GM21423 (cell line): ENCODE measurements around the gene SMOC2.

Source experiments
- ATAC-seq: cut with Tn5 transposase; IDR thresholded peaks from one replicate; pipeline ENCODE4 v1.9.1; 2021; ENCODE audit warnings: mild to moderate bottlenecking, moderate library complexity; ENCODE audit not compliant: unreplicated experiment

The SMOC2 gene

DNA sequence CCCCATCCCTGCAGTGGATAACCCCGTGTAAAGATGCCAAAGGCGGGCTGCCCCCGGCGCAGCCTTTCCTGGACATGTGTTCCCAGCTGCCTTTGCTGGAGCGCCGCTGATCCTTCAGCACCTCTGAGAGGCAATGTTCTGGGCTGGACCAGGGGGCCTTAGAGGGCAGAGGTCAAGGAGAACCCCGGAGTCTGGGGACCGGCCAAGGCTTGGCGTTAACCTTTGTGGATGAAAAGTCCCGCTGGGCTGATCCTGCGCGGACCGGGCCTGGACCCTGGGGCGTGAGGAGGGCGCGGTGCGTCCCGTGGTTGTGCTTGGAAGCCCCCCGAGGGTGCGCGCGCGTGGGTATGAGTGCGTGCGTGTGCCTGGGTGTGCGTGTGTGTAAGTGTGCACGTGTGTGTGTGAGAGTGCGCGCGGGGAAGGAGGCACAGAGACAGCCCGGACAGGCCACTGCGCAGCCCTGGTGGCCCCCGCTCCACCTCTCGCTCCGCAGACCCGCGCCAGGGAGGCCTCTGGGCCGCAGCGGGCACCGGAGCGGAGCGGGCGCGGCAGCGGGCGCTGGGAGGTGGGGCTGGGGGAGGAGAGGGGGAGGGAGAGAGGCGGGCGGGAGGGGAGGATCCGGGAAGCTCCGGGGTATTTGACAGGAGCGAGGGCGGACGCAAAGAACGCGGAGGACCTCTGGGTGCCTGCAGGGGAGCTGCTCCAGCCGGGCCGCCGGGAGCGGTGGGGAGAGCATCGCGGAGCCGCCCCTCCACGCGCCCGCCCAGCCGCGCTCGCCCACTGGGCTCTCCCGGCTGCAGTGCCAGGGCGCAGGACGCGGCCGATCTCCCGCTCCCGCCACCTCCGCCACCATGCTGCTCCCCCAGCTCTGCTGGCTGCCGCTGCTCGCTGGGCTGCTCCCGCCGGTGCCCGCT, at the start of gene SMOC2:
Gene SMOC2, plus strand, starts transcription at position 665 of the 914 bp plus-strand sequence. Its CDS starts 187 bp downstream, at position 852.
- ATAC-seq: no peak

DNA sequence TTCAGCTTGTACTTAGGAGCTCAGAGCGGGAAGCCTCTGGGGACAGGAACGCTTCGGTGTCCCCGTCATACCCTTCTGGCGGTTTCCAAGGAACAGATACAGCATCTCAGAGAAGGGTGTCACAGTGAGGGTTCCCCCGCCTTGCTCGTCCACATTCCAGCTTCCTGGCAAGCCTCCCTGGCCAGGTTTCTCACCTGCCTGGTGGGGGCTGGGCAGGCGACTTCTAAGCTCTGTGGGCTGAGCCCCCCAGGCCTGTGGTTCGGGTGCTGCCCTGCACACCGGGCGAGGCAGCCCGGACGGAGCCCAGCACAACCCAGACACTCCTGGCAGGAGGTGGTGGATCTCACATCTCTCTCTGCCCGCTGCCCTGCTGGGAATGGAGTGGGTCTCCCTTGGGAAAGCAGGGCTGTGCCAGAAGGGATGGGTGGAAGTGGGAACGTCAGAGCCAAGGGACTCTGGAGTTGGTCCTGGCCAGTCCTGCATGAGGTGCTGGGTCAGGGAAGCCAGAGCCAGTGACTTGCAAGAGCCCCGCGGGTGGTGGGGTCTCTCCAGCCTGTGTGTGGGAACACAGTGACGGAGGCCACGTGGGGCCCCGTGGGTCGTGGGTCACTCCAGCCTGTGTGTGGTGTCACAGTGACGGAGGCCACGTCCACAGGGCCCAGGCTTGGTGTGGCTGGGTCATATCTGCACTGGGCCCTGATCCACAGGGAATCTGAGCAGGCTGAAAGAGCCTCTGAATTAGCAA, 47.7 kb upstream of the SMOC2 start:
- ATAC-seq: no peak

DNA sequence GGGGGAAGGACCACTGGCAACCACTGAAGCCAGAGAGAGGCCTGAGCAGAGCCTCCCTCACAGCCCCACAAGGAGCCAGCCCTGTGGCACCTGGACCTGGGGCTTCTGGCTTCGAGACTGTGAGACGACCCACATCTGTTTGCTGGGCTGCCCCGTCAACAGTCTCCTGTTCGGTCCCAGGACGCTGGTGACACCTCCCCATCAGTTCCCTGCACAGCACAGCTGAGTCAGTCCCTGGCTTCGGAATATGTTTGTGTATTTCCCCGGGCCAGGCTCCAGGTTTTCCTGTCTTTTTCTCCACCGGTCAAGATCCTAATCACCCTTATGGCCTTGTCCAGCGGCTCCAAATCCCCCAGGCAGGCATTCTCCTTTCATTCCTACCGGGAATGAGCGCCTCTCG, 46.4 kb upstream of the SMOC2 start:
- no peak for ATAC-seq

GRCh38 chr6:168395983-168396382, 45.0 kb upstream of the SMOC2 start:
- no peak for ATAC-seq

DNA sequence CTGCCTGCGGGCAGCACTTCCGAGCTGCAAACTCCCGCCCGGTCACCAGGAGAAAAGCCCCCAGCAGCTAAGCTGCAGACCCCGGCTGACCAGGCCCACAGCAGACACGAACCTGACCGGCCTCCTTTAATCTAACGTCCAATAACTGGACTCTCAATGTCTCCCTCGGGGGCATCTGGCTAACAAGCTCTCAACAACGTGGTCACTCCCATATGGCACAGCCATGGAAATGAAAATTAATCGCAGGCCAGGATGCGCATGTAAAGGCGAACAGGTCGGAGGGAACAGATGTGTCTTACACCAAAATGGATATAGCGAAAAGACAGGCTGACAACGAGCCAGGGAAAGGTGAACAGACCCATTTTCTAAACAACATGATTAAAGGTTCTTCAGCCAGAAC, 44.4 kb upstream of the SMOC2 start:
- no peak for ATAC-seq

GRCh38 chr6:168397012-168397411, 44.0 kb upstream of the SMOC2 start:
- ATAC-seq: no peak

DNA sequence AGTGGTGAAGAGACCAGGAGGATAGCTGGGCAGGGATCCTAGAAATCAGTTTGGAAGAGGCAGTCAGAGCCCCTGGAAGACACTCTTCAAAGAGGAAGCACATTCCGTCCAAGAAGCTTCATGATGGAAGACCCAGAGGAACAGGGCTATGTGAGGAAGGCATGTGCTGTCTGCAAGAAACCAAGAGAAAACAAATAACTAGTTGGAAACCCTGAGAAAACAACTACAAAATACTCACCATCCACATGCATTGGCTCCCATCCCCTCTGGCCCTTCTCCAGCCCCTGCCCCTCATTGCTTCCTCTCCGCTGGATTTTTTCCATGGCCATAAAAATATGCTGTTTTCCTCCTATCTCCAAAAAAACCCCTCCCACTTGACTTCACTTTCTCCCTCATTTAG, 40.9 kb upstream of the SMOC2 start:
- ATAC-seq: no peak

GRCh38 chr6:168403370-168404005, 37.5 kb upstream of the SMOC2 start:
- no peak for ATAC-seq

DNA sequence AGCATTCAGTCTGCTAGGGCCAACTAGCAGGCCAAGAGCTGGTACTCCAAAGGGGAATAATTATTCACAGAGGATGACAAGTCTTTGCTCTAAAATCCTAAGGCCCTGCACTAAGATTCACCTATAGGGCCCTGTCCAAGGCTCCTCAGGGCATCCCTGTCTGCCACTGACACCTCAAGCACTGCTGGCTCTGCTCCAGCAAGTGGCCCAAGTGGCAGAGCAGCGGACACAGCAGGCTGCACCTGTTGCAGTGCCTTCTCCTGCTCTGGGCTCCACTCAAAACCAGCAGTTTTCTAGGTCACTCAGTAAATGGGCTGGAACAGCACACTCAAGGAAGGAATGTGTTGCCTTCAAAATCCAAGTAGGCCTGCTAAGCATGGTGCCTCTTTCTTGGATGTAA, 36.4 kb upstream of the SMOC2 start:
- no peak for ATAC-seq

DNA sequence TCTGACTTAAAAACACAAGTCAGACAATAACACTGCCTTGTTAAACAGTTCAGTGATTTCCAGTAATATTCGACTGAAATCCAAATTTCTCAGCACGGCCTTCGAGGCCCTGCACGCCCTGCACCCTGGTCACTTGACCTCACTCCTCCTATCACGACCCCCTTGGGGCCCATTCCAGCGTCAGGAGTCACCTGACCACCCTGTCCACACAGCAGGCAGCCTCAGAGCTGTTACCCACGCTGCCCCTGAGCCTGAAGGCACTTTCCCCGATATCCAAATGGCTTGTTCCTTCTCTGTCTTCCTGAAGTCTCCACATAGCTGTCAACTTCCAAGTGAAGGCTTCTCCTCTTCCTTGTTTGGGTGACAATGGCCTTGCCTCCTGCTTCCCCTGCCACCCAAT, 33.1 kb upstream of the SMOC2 start:
- ATAC-seq: no peak

DNA sequence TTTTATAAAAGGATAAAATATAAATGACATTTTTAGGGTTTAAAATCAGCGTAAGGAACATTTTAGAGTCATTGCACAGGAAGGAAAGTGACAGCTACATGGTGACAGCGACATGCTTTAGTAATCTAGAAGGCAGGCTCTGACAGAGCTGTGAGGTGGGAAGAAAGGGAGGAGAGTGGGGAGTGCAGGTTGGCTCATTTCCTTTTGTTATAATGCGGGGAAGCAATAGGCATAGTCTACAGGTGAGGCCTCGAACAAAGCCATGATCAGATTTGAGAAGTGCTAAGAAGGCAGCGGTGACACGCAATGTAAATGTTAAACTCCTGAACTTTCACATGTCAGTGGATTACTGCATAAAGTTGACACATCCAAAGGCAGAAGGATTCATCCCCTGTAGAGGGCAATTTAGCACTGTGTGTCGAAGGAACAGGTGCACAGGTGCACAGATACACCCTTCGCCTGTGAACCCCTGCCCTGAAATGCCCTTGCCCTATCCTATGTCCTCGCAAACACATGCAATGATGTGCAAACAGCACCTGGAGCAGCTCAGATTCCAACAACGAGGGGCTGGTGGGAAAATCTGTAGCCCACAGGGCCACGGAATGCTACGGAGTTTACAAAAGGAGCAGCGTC, 32.4 kb upstream of the SMOC2 start:
- no peak for ATAC-seq

DNA sequence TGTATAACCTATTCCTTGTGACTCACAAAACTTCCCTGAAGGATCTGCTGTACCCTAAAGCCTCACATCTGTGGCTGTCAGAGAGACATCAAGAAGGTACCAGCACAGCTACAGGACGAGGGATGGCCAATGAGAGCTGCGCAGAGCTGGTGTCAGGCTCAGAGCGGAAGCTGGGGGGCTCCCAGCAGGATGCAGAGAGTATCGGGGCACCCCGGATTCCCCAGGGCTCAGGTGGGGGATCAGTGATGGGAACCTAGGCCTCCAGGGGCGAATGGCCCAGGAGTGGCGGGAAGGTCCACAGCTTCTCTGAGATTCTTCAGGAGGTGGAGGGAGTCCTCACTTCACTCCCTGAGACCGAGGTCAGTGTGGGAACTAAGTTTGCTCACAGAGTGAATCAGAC, 30.9 kb upstream of the SMOC2 start:
- ATAC-seq: no peak

DNA sequence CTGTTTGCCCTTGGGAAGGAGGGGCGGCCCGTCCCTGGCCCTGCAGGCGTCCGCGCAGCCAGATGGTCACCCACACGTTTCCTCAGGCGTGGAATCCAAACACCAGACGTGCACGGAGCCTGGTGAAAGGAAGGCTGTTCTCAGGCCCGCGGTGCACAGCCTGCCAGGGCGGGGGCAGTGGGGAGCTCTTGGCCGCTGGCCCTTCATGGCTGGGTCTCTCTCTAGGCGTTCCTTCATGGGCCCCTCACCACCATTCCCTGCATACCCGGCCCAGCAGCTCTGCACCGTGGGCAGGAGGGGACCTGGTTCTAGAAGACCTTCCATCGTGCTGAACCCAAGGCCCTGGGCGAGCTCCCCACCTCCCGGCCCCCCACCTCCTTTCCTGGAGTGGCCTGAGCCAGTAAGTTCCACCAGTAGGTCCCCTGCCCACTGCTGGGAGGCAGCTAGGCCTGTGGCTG, 30.4 kb upstream of the SMOC2 start:
- ATAC-seq: no peak

DNA sequence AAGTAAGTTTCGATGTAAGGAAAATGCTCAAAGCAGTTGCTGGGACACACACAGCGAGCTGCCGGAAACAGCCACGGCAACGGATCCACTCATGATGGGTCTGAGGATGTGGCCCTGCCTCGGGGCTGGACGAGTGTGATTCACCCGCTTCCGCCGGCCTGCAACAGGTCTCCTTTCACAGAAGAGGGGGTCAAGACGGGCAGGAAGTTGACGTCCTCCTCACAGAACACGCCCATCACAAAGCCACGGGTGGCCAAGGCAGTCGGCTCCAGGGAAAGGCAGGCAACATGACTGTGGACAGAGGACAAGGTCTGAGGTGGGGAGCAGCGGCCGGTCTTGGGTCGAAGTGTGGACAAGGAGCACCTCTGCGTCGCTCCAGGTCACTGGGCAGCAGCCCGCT, 29.9 kb upstream of the SMOC2 start:
- no peak for ATAC-seq

GRCh38 chr6:168411793-168412192, 29.2 kb upstream of the SMOC2 start:
- no peak for ATAC-seq

GRCh38 chr6:168412456-168412855, 28.5 kb upstream of the SMOC2 start:
- ATAC-seq: no peak

GRCh38 chr6:168413018-168413720, 27.8 kb upstream of the SMOC2 start:
- no peak for ATAC-seq

- no peak for ATAC-seq
These were observed 27.1 kb upstream of the SMOC2 start for GRCh38 chr6:168413856-168414255.

- ATAC-seq: no peak
These were observed 26.5 kb upstream of the SMOC2 start for GRCh38 chr6:168414336-168415097.
